Measurements from ENCODE around the gene C2CD4D. TPM values are rescaled to one million over a fixed set of nuclear protein-coding genes. Genes with fewer than 3 reads are reported as not detected.

The C2CD4D gene
- total RNA-seq, result under 1 TPM; 0.44 to 0.82 TPM
- polyA plus RNA-seq (2013, experiment 1 of 2), result not detected
- polyA plus RNA-seq (2013, experiment 2 of 2), result not detected
- long read RNA-seq, experiment 1, result 0 reads
- long read RNA-seq, experiment 2, partial matches to known transcripts, result 1 of 1 reads
- long read RNA-seq, experiment 2, other reads (novel, unspliced or antisense), result 0 of 1 reads
- long read RNA-seq, experiment 3, result 0 reads
- long read RNA-seq, experiment 4, result 0 reads

DNA sequence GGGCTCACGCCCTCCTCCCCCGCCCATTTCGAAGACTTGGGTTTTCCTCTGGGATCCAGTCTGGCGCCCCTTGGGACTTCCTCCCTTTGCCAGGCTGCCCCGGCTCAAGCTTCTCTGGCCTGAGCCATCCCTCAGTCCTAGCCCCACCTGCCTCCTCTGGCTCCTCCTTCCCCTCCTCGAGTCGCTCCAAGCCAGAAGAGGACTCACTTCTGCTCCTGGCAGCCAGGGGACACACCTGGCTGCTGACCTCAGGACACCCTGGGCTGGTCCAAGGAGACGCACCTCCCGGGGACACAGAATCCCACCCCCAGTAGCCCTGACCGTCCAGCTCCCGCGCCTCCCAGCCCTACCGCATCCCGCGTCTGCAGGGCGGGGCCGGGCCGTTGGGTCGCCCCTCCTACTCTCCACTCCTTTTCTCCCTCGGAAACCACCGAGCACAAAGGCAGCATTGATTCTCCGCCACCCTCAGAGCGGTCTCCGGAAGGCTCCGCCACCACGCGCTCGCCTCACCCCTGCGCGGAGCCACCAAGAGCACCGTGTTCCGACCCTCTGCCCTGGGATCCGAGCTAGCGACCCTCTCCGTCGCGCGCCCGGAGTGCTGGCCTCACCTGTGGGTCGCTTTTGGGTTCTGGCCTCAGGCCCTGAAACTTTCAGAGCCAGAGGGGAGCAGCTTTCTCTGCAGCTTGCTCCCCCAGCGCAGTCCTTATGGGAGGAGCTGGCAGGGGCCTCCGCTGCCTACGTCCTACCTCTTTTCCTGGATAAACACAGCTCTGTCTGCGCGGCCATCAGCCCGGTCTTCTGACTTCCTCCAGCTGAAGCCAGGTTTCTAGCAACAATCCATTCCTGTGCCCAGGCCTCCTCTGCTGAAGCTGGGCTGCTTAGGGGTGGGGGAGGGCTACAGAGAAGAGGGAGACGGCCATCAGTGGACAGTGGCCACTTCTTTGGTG lies at the start of gene C2CD4D:
Gene C2CD4D (minus strand): TSS at position 364 of the 947 bp plus-strand sequence. CDS start 831 bp downstream, outside the sequence.
- Histone ChIP-seq H3K4me3 (ENCODE audit: low read length) (peak within 1 kb of the TSS; percentile 74), H3K27ac (ENCODE audit: low read depth, low read length) (no peak within 1 kb of the TSS), H3K9ac (ENCODE audit: extremely low read depth, low read length, poor library complexity, severe bottlenecking) (no peak within 1 kb of the TSS), H3K9me3 (ENCODE audit: control insufficient read depth, low read length) (no peaks in the 10 kb centered on the region), H3K4me1 (ENCODE audit: control insufficient read depth, insufficient read depth, low read length) (no peaks in the 10 kb centered on the region), H3K27me3 (ENCODE audit: control insufficient read depth, insufficient read depth, low read length, poor library complexity, severe bottlenecking) (peaks cover 49% of the 10 kb centered on the region), H3K36me3 (ENCODE audit: control insufficient read depth, insufficient read depth, low read length) (no peaks in the 10 kb centered on the region)
- Mint-ChIP-seq H3K36me3 (ENCODE audit: low read depth) (no peaks in the 10 kb centered on the region), H3K27ac (peak within 1 kb of the TSS; percentile 96), H3K4me1 (peaks cover 8% of the 10 kb centered on the region), H3K4me3 (peak within 1 kb of the TSS; percentile 71), H3K27me3 (ENCODE audit: insufficient read depth) (peaks cover 36% of the 10 kb centered on the region), H3K9me3 (no peaks in the 10 kb centered on the region)
- 8 to 9% methylated on average over 18 to 47 of the region's 47 CpGs for WGBS, 2 experiments (ENCODE audit: insufficient coverage in 1 of 2, insufficient read length in 1 of 2)
- DNase-seq, result peak; percentile 93
- TF ChIP-seq, protein P1, sequence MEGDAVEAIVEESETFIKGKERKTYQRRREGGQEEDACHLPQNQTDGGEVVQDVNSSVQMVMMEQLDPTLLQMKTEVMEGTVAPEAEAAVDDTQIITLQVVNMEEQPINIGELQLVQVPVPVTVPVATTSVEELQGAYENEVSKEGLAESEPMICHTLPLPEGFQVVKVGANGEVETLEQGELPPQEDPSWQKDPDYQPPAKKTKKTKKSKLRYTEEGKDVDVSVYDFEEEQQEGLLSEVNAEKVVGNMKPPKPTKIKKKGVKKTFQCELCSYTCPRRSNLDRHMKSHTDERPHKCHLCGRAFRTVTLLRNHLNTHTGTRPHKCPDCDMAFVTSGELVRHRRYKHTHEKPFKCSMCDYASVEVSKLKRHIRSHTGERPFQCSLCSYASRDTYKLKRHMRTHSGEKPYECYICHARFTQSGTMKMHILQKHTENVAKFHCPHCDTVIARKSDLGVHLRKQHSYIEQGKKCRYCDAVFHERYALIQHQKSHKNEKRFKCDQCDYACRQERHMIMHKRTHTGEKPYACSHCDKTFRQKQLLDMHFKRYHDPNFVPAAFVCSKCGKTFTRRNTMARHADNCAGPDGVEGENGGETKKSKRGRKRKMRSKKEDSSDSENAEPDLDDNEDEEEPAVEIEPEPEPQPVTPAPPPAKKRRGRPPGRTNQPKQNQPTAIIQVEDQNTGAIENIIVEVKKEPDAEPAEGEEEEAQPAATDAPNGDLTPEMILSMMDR (conservative IDR thresholded peaks at IDR 0.05), result peak; percentile 58

DNA sequence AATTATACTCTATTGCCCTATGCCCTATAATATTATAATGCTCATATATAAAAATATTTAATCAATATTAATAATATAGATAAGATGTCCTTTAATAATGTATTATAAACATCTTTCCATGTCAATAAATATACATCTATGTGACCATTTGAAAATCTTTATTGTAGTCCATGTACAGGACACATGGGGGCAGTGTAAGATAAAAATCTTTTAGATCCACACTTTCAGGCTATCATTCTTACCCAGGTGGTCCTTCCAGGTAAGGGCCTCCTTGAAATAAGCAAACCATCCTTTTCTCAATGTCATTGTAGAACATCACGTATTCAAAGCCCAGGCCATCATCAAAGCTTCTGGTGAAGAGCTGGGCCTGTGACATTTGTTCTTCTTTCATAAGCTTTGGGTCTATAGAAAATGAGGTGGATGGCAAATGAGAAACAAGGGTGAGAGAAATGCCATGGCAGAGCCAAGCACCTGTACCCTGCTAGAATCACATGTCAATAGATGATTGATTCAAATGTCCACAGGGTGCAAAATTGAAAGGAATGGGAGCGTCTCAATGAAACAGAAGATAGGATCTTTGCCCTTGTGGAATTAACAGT lies 49.5 kb upstream of the C2CD4D start:
- TF ChIP-seq, protein P1 (conservative IDR thresholded peaks at IDR 0.05), result peak; percentile 74
- Histone ChIP-seq H3K27me3 (ENCODE audit: control insufficient read depth, insufficient read depth, low read length, poor library complexity, severe bottlenecking) (no peaks in the 10 kb centered on the region), H3K4me3 (ENCODE audit: low read length) (no peak overlapping the region), H3K4me1 (ENCODE audit: control insufficient read depth, insufficient read depth, low read length) (peaks cover 8% of the 10 kb centered on the region), H3K27ac (ENCODE audit: low read depth, low read length) (no peak overlapping the region), H3K9ac (ENCODE audit: extremely low read depth, low read length, poor library complexity, severe bottlenecking) (no peak overlapping the region), H3K9me3 (ENCODE audit: control insufficient read depth, low read length) (peaks cover 8% of the 10 kb centered on the region), H3K36me3 (ENCODE audit: control insufficient read depth, insufficient read depth, low read length) (peaks cover 7% of the 10 kb centered on the region)
- H3K36me3 Mint-ChIP-seq (ENCODE audit: low read depth), result peaks cover 34% of the 10 kb centered on the region
- no peak for DNase-seq
- no peaks in the 10 kb centered on the region for H3K27me3 Mint-ChIP-seq (ENCODE audit: insufficient read depth)
- no peak overlapping the region for H3K4me3 Mint-ChIP-seq
- H3K4me1 Mint-ChIP-seq, result peaks cover 19% of the 10 kb centered on the region
- peaks cover 5% of the 10 kb centered on the region for H3K9me3 Mint-ChIP-seq
- no peak overlapping the region for H3K27ac Mint-ChIP-seq
- WGBS, 2 experiments (ENCODE audit: insufficient coverage in 1 of 2, insufficient read length in 1 of 2), result 82 to 90% methylated on average over 1 to 2 of the region's 2 CpGs

DNA sequence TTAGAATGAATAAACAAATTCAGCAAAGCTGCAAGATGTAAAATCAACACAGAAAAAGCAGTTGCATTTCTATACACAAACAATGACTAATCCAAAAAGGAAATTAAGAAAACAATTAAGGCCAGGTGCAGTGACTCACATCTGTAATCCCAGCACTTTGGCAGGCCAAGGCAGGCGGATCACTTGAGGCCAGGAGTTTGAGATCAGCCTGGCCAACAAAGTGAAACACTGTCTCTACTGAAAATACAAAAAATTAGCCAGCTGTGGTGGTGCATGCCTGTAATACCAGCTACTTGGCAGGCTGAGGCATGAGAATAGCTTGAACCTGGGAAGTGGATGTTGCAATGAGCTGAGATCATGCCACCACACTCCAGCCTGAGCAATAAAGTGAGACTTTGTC lies 47.4 kb upstream of the C2CD4D start:
- peaks cover 5% of the 10 kb centered on the region for H3K9me3 Mint-ChIP-seq
- Histone ChIP-seq H3K9me3 (ENCODE audit: control insufficient read depth, low read length) (peaks cover 8% of the 10 kb centered on the region), H3K36me3 (ENCODE audit: control insufficient read depth, insufficient read depth, low read length) (no peaks in the 10 kb centered on the region), H3K4me3 (ENCODE audit: low read length) (no peak overlapping the region), H3K27me3 (ENCODE audit: control insufficient read depth, insufficient read depth, low read length, poor library complexity, severe bottlenecking) (no peaks in the 10 kb centered on the region), H3K9ac (ENCODE audit: extremely low read depth, low read length, poor library complexity, severe bottlenecking) (no peak overlapping the region), H3K4me1 (ENCODE audit: control insufficient read depth, insufficient read depth, low read length) (peaks cover 6% of the 10 kb centered on the region), H3K27ac (ENCODE audit: low read depth, low read length) (no peak overlapping the region)
- no peak overlapping the region for H3K27ac Mint-ChIP-seq
- H3K36me3 Mint-ChIP-seq (ENCODE audit: low read depth), result peaks cover 24% of the 10 kb centered on the region
- TF ChIP-seq, protein P1 (conservative IDR thresholded peaks at IDR 0.05), result no peak
- WGBS, 2 experiments (ENCODE audit: insufficient coverage in 1 of 2, insufficient read length in 1 of 2), result 95 to 100% methylated on average over 1 of the region's 1 CpG
- DNase-seq, result no peak
- H3K27me3 Mint-ChIP-seq (ENCODE audit: insufficient read depth), result no peaks in the 10 kb centered on the region
- H3K4me1 Mint-ChIP-seq, result peaks cover 14% of the 10 kb centered on the region
- no peak overlapping the region for H3K4me3 Mint-ChIP-seq
